Measurements from ENCODE around the gene TMEM250.
"Not testable (repeated sequence)": the region's sequence is repeated elsewhere in the genome, so short reads cannot be mapped to it uniquely, and the experiment has no call there.

TMEM250 gene

GRCh38 chr9:136153381-136154065 lies 34.8 kb upstream of the TMEM250 start:
- DNase-seq (ENCODE audit: insufficient read length) (no peak), FAIRE-seq (no peak)
- TF ChIP-seq POLR2AphosphoS5 (IDR thresholded peaks at IDR 0.05; ENCODE audit: low read depth, low read length): no peak
- TF ChIP-seq TAF1 (IDR thresholded peaks at IDR 0.05; ENCODE audit: borderline replicate concordance, low read depth, low read length): no peak
- TF ChIP-seq POLR2A (IDR thresholded peaks at IDR 0.05; ENCODE audit: low read depth, low read length): no peak

DNA sequence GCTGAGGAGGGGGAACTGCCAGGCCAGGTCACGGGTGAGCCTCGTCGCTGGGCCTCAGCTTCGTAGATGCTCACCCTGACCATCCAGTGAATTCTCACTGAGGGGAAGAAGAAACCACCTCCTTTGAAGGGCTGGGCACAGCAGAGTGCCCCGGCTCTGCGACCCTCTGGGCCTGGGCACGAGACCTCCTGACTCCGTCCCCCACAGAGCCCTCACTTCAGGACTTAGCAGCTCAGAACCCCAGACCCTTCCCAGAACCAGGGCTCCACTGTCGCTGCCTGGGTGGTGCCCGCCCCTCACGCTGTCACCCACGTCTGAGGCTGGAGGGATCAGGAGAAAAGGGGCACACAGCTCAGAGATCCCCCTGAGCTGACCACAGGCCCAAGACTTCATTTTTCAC lies 34.3 kb upstream of the TMEM250 start:
- no peak for TF ChIP-seq POLR2AphosphoS5 (IDR thresholded peaks at IDR 0.05; ENCODE audit: low read depth, low read length)
- no peak for TF ChIP-seq POLR2A (IDR thresholded peaks at IDR 0.05; ENCODE audit: low read depth, low read length)
- no peak for TF ChIP-seq TAF1 (IDR thresholded peaks at IDR 0.05; ENCODE audit: borderline replicate concordance, low read depth, low read length)
- DNase-seq (ENCODE audit: insufficient read length) (no peak), FAIRE-seq (no peak)

- TF ChIP-seq TAF1 (IDR thresholded peaks at IDR 0.05; ENCODE audit: borderline replicate concordance, low read depth, low read length): no peak
- no peak for TF ChIP-seq POLR2A (IDR thresholded peaks at IDR 0.05; ENCODE audit: low read depth, low read length)
- TF ChIP-seq POLR2AphosphoS5 (IDR thresholded peaks at IDR 0.05; ENCODE audit: low read depth, low read length): no peak
- FAIRE-seq: no peak
- DNase-seq (ENCODE audit: insufficient read length): no peak
Observed at GRCh38 chr9:136152543-136152866, 33.8 kb upstream of the TMEM250 start.

- DNase-seq (ENCODE audit: insufficient read length) (no peak), FAIRE-seq (no peak)
- no peak for TF ChIP-seq POLR2A (IDR thresholded peaks at IDR 0.05; ENCODE audit: low read depth, low read length)
- TF ChIP-seq POLR2AphosphoS5 (IDR thresholded peaks at IDR 0.05; ENCODE audit: low read depth, low read length): no peak
- TF ChIP-seq TAF1 (IDR thresholded peaks at IDR 0.05; ENCODE audit: borderline replicate concordance, low read depth, low read length): no peak
Observed at GRCh38 chr9:136151848-136152542, 33.3 kb upstream of the TMEM250 start.

- TF ChIP-seq TAF1 (IDR thresholded peaks at IDR 0.05; ENCODE audit: borderline replicate concordance, low read depth, low read length) (no peak), POLR2AphosphoS5 (IDR thresholded peaks at IDR 0.05; ENCODE audit: low read depth, low read length) (no peak)
Observed at GRCh38 chr9:136151214-136151804, 32.6 kb upstream of the TMEM250 start.

GRCh38 chr9:136150664-136151213 lies 32.1 kb upstream of the TMEM250 start:
- not testable (repeated sequence) for DNase-seq (ENCODE audit: insufficient read length); FAIRE-seq

More at GRCh38 chr9:136151214-136151804, 32.6 kb upstream of the TMEM250 start:
- DNase-seq (ENCODE audit: insufficient read length): no peak
- no peak for FAIRE-seq

- DNase-seq (ENCODE audit: insufficient read length) (no peak), FAIRE-seq (no peak)
- TF ChIP-seq POLR2AphosphoS5 (IDR thresholded peaks at IDR 0.05; ENCODE audit: low read depth, low read length) (no peak), POLR2A (IDR thresholded peaks at IDR 0.05; ENCODE audit: low read depth, low read length) (no peak), TAF1 (IDR thresholded peaks at IDR 0.05; ENCODE audit: borderline replicate concordance, low read depth, low read length) (no peak)
Observed at GRCh38 chr9:136149853-136150252, 31.2 kb upstream of the TMEM250 start.

GRCh38 chr9:136149337-136149736 lies 30.7 kb upstream of the TMEM250 start:
- TF ChIP-seq POLR2AphosphoS5 (IDR thresholded peaks at IDR 0.05; ENCODE audit: low read depth, low read length): no peak
- no peak for TF ChIP-seq POLR2A (IDR thresholded peaks at IDR 0.05; ENCODE audit: low read depth, low read length)
- no peak for TF ChIP-seq TAF1 (IDR thresholded peaks at IDR 0.05; ENCODE audit: borderline replicate concordance, low read depth, low read length)
- no peak for FAIRE-seq

GRCh38 chr9:136148766-136149165 lies 30.1 kb upstream of the TMEM250 start:
- no peak for DNase-seq (ENCODE audit: insufficient read length)
- no peak for TF ChIP-seq POLR2A (IDR thresholded peaks at IDR 0.05; ENCODE audit: low read depth, low read length)
- TF ChIP-seq TAF1 (IDR thresholded peaks at IDR 0.05; ENCODE audit: borderline replicate concordance, low read depth, low read length): no peak
- no peak for TF ChIP-seq POLR2AphosphoS5 (IDR thresholded peaks at IDR 0.05; ENCODE audit: low read depth, low read length)
- no peak for FAIRE-seq

More at GRCh38 chr9:136149337-136149736, 30.7 kb upstream of the TMEM250 start:
- no peak for DNase-seq (ENCODE audit: insufficient read length)

DNA sequence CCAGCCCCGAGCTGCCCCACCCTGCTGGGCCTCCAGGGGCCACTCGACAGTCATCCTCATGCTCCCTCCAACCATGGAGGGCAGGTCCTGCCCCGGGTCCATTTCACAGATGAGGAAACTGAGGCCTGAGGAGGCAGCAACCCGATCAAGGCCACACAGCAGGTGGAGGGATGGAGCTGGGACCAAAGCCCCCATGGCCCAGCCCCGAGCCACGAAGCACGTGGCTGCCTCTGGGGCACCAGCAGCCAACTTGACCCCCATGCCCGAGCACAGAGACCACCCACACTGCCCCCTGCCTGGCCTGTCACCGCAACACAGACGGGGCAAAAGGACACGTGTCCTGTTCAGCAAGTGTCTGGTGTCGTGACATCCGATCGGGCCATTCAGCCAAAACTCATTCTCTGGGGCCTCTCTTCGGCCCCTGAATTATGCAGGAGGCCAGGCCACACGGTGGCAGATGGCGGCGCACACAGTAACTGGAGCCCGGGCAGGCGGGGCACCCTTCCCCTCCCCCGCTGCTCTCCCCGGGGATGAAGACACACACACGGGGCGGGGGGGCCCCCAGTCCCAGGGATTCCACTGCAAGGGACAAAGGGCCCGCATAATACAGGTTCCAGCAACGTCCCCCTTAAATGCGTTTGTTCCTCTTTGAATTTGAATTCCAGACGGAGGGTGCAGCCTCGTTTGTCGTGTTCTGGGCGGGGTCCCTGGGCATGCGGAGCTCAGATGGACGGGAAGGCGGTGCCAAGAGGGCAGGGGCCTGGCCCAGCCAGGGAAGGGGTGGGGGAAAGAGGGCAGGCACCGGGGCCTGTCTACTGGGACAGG lies 29.4 kb upstream of the TMEM250 start:
- FAIRE-seq (no peak), DNase-seq (ENCODE audit: insufficient read length) (no peak)
- TF ChIP-seq TAF1 (IDR thresholded peaks at IDR 0.05; ENCODE audit: borderline replicate concordance, low read depth, low read length) (no peak), POLR2AphosphoS5 (IDR thresholded peaks at IDR 0.05; ENCODE audit: low read depth, low read length) (no peak)

All from GM12892 (cell line).